Right atrium auricular region (tissue), 2 donors: Measurements from ENCODE around the gene CRLF1. TPM values are rescaled to one million over a fixed set of nuclear protein-coding genes. Genes with fewer than 3 reads are reported as not detected.

ENCODE experiments used
- DNase-seq: peaks from one replicate; pipeline ENCODE4 v3.0.0-alpha.2; 2019; ENCODE audit warnings: low spot score
- H3K27ac ChIP-seq, 2 donors: fragments of 200-600 bp; sonication (generic); 1 replicate in 1 of 2; 2 replicates in 1 of 2; pipeline ENCODE4 v1.5.1; 2016 to 2019
- H3K27me3 ChIP-seq, 2 donors: fragments of 200-600 bp; sonication (generic); one replicate each; pipeline versions ENCODE4 v1.5.1 to v1.6.0; 2017 to 2019
- H3K36me3 ChIP-seq: fragments of 200-600 bp; sonication (generic); one replicate; pipeline ENCODE4 v1.5.1; 2016
- H3K4me1 ChIP-seq, 2 donors: fragments of 200-600 bp; sonication (generic); one replicate each; pipeline versions ENCODE4 v1.5.1 to v1.6.0; 2017 to 2019
- H3K4me3 ChIP-seq, 2 donors: fragments of 200-600 bp; sonication (generic); 1 replicate in 1 of 2; 2 replicates in 1 of 2; pipeline ENCODE4 v1.5.1; 2017 to 2019; ENCODE audit warnings: mild to moderate bottlenecking in 1 of 2, moderate library complexity in 1 of 2
- H3K9me3 ChIP-seq, 2 donors: fragments of 200-600 bp; sonication (generic); one replicate each; pipeline ENCODE4 v1.5.1; 2019
- CTCF ChIP-seq, 2 donors: fragments of 200-600 bp; sonication (generic); IDR thresholded peaks; one replicate each; pipeline ENCODE4 v1.5.1; 2019; ENCODE audit warnings: antibody characterized with exemption in 2 of 2
- total RNA-seq, 2 donors: library from RNA; depleted of rRNA; stranded (reverse); fragments of >200 nt; gene quantifications; one replicate each; pipeline ENCODE4 v1.1.0, GENCODE V29; 2016

Gene CRLF1
- total RNA-seq, 2 donors from 2014 or later, result 71.8 to 73.9 TPM

DNA sequence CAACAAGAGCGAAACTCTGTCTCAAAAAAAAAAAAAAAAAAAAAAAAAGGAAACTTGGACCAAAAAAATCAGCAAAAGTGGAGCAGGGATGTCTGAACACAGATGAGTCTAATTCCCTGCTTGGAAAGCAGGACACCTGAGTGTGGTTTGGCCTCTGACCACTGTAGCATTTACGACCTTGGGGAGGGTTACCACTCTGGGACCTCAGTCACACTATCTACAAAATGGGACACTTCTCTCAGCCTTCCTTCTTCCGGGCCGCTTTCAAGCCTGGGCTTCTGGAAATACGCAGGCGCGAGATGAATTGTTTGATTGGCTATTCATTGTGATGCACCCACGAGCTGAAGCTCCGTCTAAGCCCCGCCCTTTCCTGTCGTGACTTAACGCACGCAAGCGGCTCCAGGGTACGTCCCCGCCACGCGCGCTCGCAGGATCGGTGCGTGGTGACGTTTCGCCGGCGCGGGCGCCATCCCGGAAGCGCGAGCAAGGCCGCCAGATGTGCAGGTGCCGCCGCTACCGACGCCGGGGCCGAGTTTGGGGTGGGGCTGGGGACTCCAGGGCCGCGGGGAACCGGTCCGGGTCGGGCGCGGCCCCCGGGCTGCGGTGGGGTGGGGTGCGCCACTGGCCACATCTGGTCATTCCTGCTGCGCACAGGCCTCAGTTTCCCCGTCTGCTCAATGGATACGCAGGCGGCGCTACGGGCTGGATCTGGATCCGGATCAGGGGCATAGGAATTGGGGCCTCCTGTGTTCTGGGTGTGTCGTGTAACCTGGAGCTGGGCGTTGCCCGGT lies 49.0 kb downstream of the CRLF1 start, which contains the start of gene KXD1:
Gene KXD1, plus strand, starts transcription at position 460 of the 791 bp plus-strand sequence. CDS start 4,187 bp downstream, outside the sequence.
- no peaks in the 10 kb centered on the region for H3K9me3 ChIP-seq
- peaks cover under 1% of the 10 kb centered on the region for H3K36me3 ChIP-seq
- TF ChIP-seq CTCF (IDR thresholded peaks at IDR 0.05), result no peak
- peaks cover 0 to 20% of the 10 kb centered on the region in 2 donors for H3K4me1 ChIP-seq
- DNase-seq, result peak; percentile 99
- peak within 1 kb of the TSS; percentile 78 to 83 for H3K4me3 ChIP-seq
- no peaks in the 10 kb centered on the region for H3K27me3 ChIP-seq
- H3K27ac ChIP-seq, result peak within 1 kb of the TSS; percentile 96

- Histone ChIP-seq H3K4me3 (no peak overlapping the region), H3K9me3 (no peaks in the 10 kb centered on the region), H3K36me3 (no peaks in the 10 kb centered on the region), H3K4me1 (no peaks in the 10 kb centered on the region), H3K27me3 (no peaks in the 10 kb centered on the region), H3K27ac (no peak overlapping the region)
- TF ChIP-seq CTCF (IDR thresholded peaks at IDR 0.05), result no peak
- no peak for DNase-seq
Measured at GRCh38 chr19:18551631-18552030, 55.0 kb downstream of the CRLF1 start.

- no peak for TF ChIP-seq CTCF (IDR thresholded peaks at IDR 0.05)
- H3K4me1 ChIP-seq, result peaks cover 0 to 20% of the 10 kb centered on the region in 2 donors
- peak overlapping the region; percentile 91 to 92 for H3K27ac ChIP-seq
- peak overlapping the region; percentile 88 to 90 for H3K4me3 ChIP-seq
- H3K9me3 ChIP-seq, result no peaks in the 10 kb centered on the region
- H3K36me3 ChIP-seq, result peaks cover 27% of the 10 kb centered on the region
- DNase-seq, result peak; percentile 64
- H3K27me3 ChIP-seq, result no peaks in the 10 kb centered on the region
Measured at GRCh38 chr19:18543814-18544475, 62.7 kb downstream of the CRLF1 start.

Other genes starting within 250 kb of the CRLF1 start
- gene GDF15, start 220.6 kb downstream of the CRLF1 start, total RNA-seq, result 1 to 10 TPM; 1.1 to 2.7 TPM
- 1 to 10 TPM; 2.6 to 6.8 TPM for gene LRRC25, start 209.2 kb downstream of the CRLF1 start, total RNA-seq
- gene SSBP4, start 187.4 kb downstream of the CRLF1 start, total RNA-seq, result 10 to 100 TPM; 31.7 to 59.5 TPM
- 10 to 100 TPM; 24.1 to 49.4 TPM for gene ISYNA1, start 168.7 kb downstream of the CRLF1 start, total RNA-seq
- gene ELL, start 84.7 kb downstream of the CRLF1 start, total RNA-seq, result 10 to 100 TPM; 12.4 to 17.5 TPM
- 100 to 1,000 TPM; 192 to 345 TPM for gene FKBP8, start 63.2 kb downstream of the CRLF1 start, total RNA-seq
- gene KXD1, start 48.9 kb downstream of the CRLF1 start, total RNA-seq, result 100 to 1,000 TPM in 1 of 2 donors, 10 to 100 TPM in 1; 60.7 to 114 TPM
- gene UBA52, start 34.9 kb downstream of the CRLF1 start, total RNA-seq, result 100 to 1,000 TPM; 272 to 543 TPM
- gene REX1BD, start 18.0 kb downstream of the CRLF1 start, total RNA-seq, result 100 to 1,000 TPM; 119 to 171 TPM
- gene TMEM59L, start 6.1 kb upstream of the CRLF1 start, total RNA-seq, result 1 to 10 TPM; 2.2 to 3.0 TPM
- 10 to 100 TPM in 1 of 2 donors, 1 to 10 TPM in 1; 5.7 to 11.3 TPM for gene KLHL26, start 30.2 kb upstream of the CRLF1 start, total RNA-seq
- gene CRTC1, start 76.9 kb upstream of the CRLF1 start, total RNA-seq, result 1 to 10 TPM; 4.0 to 5.8 TPM
- gene COMP, start 184.5 kb upstream of the CRLF1 start, total RNA-seq, result 10 to 100 TPM in 1 of 2 donors, 1 to 10 TPM in 1; 7.8 to 12.5 TPM
- 10 to 100 TPM; 27.6 to 61.5 TPM for gene UPF1, start 225.2 kb upstream of the CRLF1 start, total RNA-seq